ENCODE measurements around the gene PSMA2. TPM values are rescaled to one million over a fixed set of nuclear protein-coding genes. Genes with fewer than 3 reads are reported as not detected.

PSMA2 gene
- total RNA-seq, 4 donors from 2014 or later, result 33.1 to 123 (median 81.4) TPM

DNA sequence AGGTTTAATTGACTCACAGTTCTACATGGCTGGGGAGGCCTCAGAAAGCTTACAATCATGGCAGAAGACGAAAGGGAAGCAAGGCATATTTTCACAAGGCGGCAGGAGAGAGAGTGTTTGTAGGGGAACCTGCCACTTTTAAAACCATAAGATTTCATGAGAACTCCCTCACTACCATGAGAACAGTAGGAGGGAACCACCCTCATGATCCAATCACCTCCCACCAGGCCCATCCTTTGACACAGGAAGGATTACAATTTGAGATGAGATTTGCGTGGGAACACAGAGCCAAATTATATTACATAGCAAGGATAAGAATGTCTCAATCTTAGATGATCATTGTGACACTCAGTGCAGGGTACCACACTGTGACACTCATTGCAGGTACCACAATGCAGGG is 44.4 kb upstream of the PSMA2 start:
- Histone ChIP-seq H3K36me3 (no peaks in the 10 kb centered on the region), H3K4me3 (no peak overlapping the region), H3K4me1 (peaks cover 0 to 11% (median 0%) of the 10 kb centered on the region in 3 donors), H3K9me3 (no peaks in the 10 kb centered on the region), H3K27ac (no peak overlapping the region), H3K27me3 (no peaks in the 10 kb centered on the region)
- TF ChIP-seq POLR2A (IDR thresholded peaks at IDR 0.05), result no peak
- TF ChIP-seq, protein P1, sequence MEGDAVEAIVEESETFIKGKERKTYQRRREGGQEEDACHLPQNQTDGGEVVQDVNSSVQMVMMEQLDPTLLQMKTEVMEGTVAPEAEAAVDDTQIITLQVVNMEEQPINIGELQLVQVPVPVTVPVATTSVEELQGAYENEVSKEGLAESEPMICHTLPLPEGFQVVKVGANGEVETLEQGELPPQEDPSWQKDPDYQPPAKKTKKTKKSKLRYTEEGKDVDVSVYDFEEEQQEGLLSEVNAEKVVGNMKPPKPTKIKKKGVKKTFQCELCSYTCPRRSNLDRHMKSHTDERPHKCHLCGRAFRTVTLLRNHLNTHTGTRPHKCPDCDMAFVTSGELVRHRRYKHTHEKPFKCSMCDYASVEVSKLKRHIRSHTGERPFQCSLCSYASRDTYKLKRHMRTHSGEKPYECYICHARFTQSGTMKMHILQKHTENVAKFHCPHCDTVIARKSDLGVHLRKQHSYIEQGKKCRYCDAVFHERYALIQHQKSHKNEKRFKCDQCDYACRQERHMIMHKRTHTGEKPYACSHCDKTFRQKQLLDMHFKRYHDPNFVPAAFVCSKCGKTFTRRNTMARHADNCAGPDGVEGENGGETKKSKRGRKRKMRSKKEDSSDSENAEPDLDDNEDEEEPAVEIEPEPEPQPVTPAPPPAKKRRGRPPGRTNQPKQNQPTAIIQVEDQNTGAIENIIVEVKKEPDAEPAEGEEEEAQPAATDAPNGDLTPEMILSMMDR (IDR thresholded peaks at IDR 0.05), result no peak
- 92 to 94% methylated on average over 3 of the region's 3 CpGs for WGBS, 2 donors
- DNase-seq, result no peak
- intact Hi-C loops (cut with DNase I), result no loop called here

DNA sequence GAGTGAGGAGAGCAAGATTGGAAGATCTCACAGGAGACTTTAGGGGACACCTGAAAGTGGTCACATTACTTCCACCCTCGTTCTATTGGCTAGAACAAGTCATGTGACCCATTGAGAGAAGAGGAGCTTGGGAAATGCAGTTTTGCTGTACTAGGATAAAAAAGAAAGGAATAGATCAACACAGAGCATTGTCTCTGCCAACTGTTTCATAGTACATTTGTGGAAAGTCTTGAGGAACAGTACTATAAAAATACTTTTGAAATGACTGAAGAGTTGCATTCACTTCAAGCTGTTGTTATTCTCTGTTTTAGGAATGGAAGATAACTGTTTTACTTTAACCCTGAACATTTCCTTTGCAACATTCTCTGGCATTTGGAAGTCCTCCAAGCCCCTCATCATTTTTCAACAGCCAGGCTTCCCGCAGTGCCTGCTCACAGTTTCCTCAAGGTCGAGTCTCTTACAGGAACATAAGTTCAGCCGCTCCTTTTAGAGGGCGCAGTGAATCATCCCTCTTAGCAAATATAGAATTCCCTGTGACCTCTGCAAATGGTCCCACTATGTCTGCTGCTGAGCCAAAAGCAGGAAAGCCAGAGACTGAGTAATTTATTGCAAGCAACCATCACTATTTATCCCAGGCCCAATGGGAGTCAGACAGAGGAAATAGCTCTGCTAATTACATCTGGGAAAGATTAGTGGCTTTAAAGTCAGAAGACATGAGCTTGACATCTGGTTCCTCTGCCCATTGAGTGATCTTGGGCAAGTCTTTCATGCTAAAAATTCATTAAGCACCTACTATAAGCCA is 40.9 kb upstream of the PSMA2 start:
- TF ChIP-seq POLR2A (IDR thresholded peaks at IDR 0.05), result no peak
- TF ChIP-seq, protein P1 (IDR thresholded peaks at IDR 0.05), result no peak
- Histone ChIP-seq H3K27ac (peak overlapping the region in 2 of 4 donors; percentile 48 to 72), H3K4me3 (peak overlapping the region in 1 of 4 donors; percentile 21), H3K4me1 (peaks cover 0 to 11% (median 0%) of the 10 kb centered on the region in 3 donors), H3K27me3 (no peaks in the 10 kb centered on the region), H3K9me3 (no peaks in the 10 kb centered on the region), H3K36me3 (no peaks in the 10 kb centered on the region)
- intact Hi-C loops (cut with DNase I), result no loop called here
- WGBS, 2 donors, result 44 to 53% methylated on average over 5 of the region's 5 CpGs
- no peak for DNase-seq

DNA sequence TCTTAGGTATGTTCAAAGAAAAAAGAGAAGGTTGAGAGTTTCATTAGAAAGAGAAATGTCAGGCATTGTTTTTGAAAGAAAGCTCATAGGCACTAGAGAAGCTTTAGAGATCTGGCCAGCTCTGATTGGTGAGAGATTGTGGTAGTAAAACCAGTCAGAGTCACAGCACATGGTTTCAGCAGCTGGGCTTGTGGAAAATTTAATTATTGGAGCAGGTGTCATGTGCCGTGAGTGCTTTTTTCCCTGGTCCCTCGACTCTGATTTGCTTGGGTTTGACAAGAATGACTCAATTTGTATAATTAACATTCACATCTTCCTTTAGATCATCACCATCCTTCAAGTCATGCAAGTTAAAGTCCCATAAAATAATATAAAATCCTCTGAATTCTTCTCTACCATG is 35.4 kb upstream of the PSMA2 start:
- H3K36me3 ChIP-seq, result no peaks in the 10 kb centered on the region
- H3K27me3 ChIP-seq, result no peaks in the 10 kb centered on the region
- H3K9me3 ChIP-seq, result no peaks in the 10 kb centered on the region
- WGBS, 2 donors, result 63 to 87% methylated on average over 2 of the region's 2 CpGs
- no peak overlapping the region for H3K27ac ChIP-seq
- DNase-seq, result no peak
- no peak overlapping the region for H3K4me3 ChIP-seq
- intact Hi-C loops (cut with DNase I), result no loop called here
- H3K4me1 ChIP-seq, result peaks cover 0 to 3% (median 0%) of the 10 kb centered on the region in 3 donors
- TF ChIP-seq, protein P1 (IDR thresholded peaks at IDR 0.05), result no peak
- no peak for TF ChIP-seq POLR2A (IDR thresholded peaks at IDR 0.05)

DNA sequence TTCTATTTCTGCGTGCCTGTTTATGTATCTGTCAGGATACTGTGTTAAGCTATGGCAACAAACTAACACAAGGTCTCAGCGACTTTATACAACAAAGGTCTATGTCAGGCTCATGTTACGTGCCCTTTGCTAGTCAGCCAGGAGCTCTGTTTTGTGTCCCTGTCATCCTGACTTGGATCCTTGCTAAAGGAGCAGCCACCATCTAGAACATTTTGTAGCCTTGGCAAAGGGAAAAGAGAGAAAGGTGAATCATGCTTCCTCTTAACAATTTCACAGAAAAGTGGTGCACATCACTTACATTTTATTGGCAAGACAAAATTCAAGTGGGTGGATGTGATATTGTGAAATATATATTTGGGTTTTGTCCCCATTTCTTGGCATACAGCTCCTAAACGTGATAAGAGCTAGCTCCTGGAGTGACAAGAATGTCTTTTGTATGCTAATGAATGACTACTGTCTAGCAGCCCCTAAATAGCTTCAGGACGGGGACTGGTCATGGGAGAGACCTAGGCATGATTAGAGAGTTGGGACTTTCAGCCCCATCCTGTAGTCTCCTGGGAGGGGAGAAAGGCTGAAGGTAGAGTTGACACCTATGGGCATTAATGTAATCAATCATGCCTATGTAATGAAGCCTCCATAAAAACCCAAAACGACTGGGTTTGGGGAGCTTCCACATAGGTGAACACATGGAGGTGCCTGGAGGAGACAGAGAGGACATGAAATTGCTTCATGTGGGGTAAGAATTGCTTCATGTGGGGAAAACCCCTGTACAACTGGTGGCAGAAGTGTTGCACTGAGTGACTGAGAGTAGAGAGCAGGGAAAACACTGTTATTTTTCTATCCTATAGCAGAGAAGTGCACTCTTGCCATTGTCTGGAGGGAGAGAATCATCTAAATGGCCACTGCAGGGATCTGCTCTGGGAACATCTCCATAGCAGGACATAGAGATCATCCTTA is 33.2 kb upstream of the PSMA2 start:
- TF ChIP-seq, protein P1 (IDR thresholded peaks at IDR 0.05), result no peak
- no peak for TF ChIP-seq POLR2A (IDR thresholded peaks at IDR 0.05)
- 44 to 62% methylated on average over 6 of the region's 6 CpGs for WGBS, 2 donors
- Histone ChIP-seq H3K4me3 (no peak overlapping the region), H3K4me1 (no peaks in the 10 kb centered on the region), H3K9me3 (no peaks in the 10 kb centered on the region), H3K27ac (no peak overlapping the region), H3K36me3 (no peaks in the 10 kb centered on the region), H3K27me3 (peaks cover 0 to 2% (median 0%) of the 10 kb centered on the region in 4 donors)
- intact Hi-C loops (cut with DNase I), result no loop called here
- DNase-seq, result no peak

DNA sequence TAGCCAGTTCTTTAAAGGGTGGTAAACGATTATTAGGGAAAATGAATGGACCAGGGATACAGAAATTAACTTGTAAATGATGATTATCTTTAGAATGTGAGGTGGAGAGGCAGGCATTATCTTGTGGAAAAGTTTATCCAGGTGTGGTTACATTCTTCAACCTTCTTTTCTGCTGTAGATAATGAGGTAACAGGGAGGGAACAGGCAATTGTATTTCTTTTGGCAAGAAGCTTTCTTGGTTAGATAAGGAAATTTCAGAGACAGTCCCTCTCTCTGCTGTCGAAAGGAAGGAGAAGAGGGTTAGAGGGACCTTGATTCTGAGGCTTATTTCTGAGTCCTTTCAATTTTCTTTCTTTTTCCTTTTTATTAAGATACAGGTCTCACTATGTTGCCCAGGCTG is 32.3 kb upstream of the PSMA2 start:
- Histone ChIP-seq H3K9me3 (no peaks in the 10 kb centered on the region), H3K27me3 (peaks cover 0 to 2% (median 0%) of the 10 kb centered on the region in 4 donors), H3K4me3 (no peak overlapping the region), H3K27ac (no peak overlapping the region), H3K36me3 (no peaks in the 10 kb centered on the region), H3K4me1 (no peaks in the 10 kb centered on the region)
- intact Hi-C loops (cut with DNase I), result no loop called here
- TF ChIP-seq POLR2A (IDR thresholded peaks at IDR 0.05), result no peak
- TF ChIP-seq, protein P1 (IDR thresholded peaks at IDR 0.05), result no peak
- 63 to 66% methylated on average over 2 of the region's 2 CpGs for whole genome bisulfite sequencing, 2 donors
- DNase-seq, result no peak

Measured in esophagus squamous epithelium (tissue), 5 donors.